Measurements from ENCODE around the gene ASPHD2. TPM values are rescaled to one million over a fixed set of nuclear protein-coding genes. Genes with fewer than 3 reads are reported as not detected.

ASPHD2 gene
- polyA plus RNA-seq, 1 of the 3 experiments (the other 2 are of a cell fraction) = 2.2 TPM

DNA sequence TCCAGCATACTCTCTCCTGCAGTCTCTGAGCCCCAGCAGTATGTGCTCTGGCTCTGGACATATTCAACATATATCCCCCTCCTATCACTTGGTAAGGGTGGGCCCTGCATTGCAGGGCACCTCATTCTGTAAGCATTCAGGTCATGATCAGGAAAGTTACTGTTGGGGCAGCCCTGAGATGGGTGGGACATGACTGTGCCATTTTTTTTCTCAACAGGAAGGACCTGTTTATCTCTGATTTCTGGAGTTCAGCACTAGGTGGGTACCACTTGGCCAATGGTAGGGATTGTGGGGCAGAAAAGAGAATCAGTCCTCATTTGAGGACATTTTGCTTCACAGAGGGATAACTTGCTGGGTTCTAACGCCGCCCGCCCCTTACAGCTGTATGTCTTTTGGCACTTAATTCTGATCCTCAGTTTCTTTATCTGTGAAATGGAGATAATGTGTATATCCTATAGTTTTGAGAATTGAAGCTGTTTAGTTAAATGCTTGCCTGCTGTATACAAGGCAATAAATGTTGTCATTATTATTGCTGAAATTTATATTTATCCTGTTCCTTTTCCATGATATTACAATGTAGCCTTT is 56.8 kb downstream of the ASPHD2 start (continued):
- no peak for TF ChIP-seq USF2 (IDR thresholded peaks at IDR 0.05; ENCODE audit: borderline replicate concordance, low read depth, low read length)
- no peak for TF ChIP-seq FOSL2 (IDR thresholded peaks at IDR 0.05; ENCODE audit: borderline replicate concordance, low read depth)

DNA sequence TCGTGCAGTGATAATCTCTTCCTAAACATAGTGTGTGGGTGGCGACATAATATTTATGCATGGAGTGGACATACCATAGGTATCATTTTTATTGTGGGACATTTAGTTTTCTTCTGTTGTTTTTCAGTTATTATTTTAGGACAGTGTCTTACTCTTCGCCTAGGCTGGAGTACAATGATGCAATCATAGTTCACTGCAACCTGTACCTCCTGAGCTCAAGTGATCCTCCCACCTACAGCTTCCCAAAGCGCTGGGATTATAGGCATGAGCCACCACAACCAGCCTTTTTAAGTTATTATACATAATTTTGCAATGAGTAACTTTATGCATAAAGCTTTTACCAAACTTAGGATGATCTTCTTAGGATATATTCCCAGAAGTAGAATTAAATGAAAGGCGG is 57.3 kb downstream of the ASPHD2 start:
- no peak overlapping the region for H3K4me3 ChIP-seq (ENCODE audit: low read depth in 2 of 2, low read length in 1 of 2)
- H3K27ac ChIP-seq (ENCODE audit: low read depth in 2 of 2, low read length in 1 of 2) = no peak overlapping the region
- no peak for TF ChIP-seq FOSL2 (IDR thresholded peaks at IDR 0.05; ENCODE audit: borderline replicate concordance, low read depth)
- H3K4me2 ChIP-seq = 0 out of 2 replicates have a peak overlapping the region, but pooled peaks have one; percentile 28
- no peaks in the 10 kb centered on the region for H3K27me3 ChIP-seq (ENCODE audit: insufficient read depth)
- H3K79me2 ChIP-seq (ENCODE audit: insufficient read depth) = peaks cover 54% of the 10 kb centered on the region
- no peaks in the 10 kb centered on the region for H3K9me2 ChIP-seq
- peaks cover 4 to 21% of the 10 kb centered on the region in 2 experiments; a peak in 3 of 4 replicates for H3K4me1 ChIP-seq (ENCODE audit: control insufficient read depth in 1 of 2, insufficient read depth in 2 of 2, low read depth in 1 of 2, low read length in 1 of 2)
- WGBS (ENCODE audit: low lambda C conversion rate) = 92% methylated on average over 5 of the region's 5 CpGs
- H3K9me3 ChIP-seq = no peaks in the 10 kb centered on the region
- ChIA-PET CTCF (no interaction called here), POLR2A (no interaction called here)
- H2AFZ ChIP-seq (ENCODE audit: low read depth) = no peak overlapping the region
- no peaks in the 10 kb centered on the region for H4K20me1 ChIP-seq (ENCODE audit: insufficient read depth)
- no peak overlapping the region for H3K9ac ChIP-seq
- no peak for DNase-seq
- H3F3A ChIP-seq (replicated peaks; ENCODE audit: insufficient read depth) = peaks cover 7% of the 10 kb centered on the region
- H3K36me3 ChIP-seq (replicated peaks in 1 of 2; ENCODE audit: control insufficient read depth in 1 of 2, insufficient read depth in 2 of 2, low read length in 1 of 2) = peaks cover 12 to 36% of the 10 kb centered on the region in 2 experiments

- Histone ChIP-seq H3K4me3 (ENCODE audit: low read depth in 2 of 2, low read length in 1 of 2) (no peak overlapping the region), H3F3A (replicated peaks; ENCODE audit: insufficient read depth) (peaks cover 7% of the 10 kb centered on the region), H3K9me2 (no peaks in the 10 kb centered on the region), H3K79me2 (ENCODE audit: insufficient read depth) (peaks cover 40% of the 10 kb centered on the region; the same call in 1 of the 2 replicates), H3K27me3 (ENCODE audit: insufficient read depth) (no peaks in the 10 kb centered on the region), H2AFZ (ENCODE audit: low read depth) (no peak overlapping the region), H3K36me3 (replicated peaks in 1 of 2; ENCODE audit: control insufficient read depth in 1 of 2, insufficient read depth in 2 of 2, low read length in 1 of 2) (peaks cover 21 to 49% of the 10 kb centered on the region in 2 experiments), H3K27ac (ENCODE audit: low read depth in 2 of 2, low read length in 1 of 2) (no peak overlapping the region), H3K9ac (no peak overlapping the region), H4K20me1 (ENCODE audit: insufficient read depth) (no peaks in the 10 kb centered on the region), H3K4me2 (no peak overlapping the region), H3K9me3 (no peaks in the 10 kb centered on the region), H3K4me1 (ENCODE audit: control insufficient read depth in 1 of 2, insufficient read depth in 2 of 2, low read depth in 1 of 2, low read length in 1 of 2) (peaks cover 0 to 11% of the 10 kb centered on the region in 2 experiments; a peak in 2 of 4 replicates)
- POLR2A ChIA-PET = no interaction called here
- WGBS (ENCODE audit: low lambda C conversion rate) = 61% methylated on average over 3 of the region's 3 CpGs
- no peak for TF ChIP-seq POLR2AphosphoS5 (IDR thresholded peaks at IDR 0.05; ENCODE audit: low read depth, low read length)
- no peak for TF ChIP-seq IRF3 (IDR thresholded peaks at IDR 0.05; ENCODE audit: low read depth, low read length)
- no peak for TF ChIP-seq YY1 (IDR thresholded peaks at IDR 0.05; ENCODE audit: low read depth)
- TF ChIP-seq GABPA (IDR thresholded peaks at IDR 0.05; ENCODE audit: low read depth) = no peak
- no peak for TF ChIP-seq MXI1 (IDR thresholded peaks at IDR 0.05; ENCODE audit: low read depth, low read length)
- no peak for TF ChIP-seq REST (IDR thresholded peaks at IDR 0.05; ENCODE audit: low read depth, low read length)
- TF ChIP-seq USF1 (IDR thresholded peaks at IDR 0.05; ENCODE audit: borderline replicate concordance, low read depth) = no peak
- TF ChIP-seq, protein P1, sequence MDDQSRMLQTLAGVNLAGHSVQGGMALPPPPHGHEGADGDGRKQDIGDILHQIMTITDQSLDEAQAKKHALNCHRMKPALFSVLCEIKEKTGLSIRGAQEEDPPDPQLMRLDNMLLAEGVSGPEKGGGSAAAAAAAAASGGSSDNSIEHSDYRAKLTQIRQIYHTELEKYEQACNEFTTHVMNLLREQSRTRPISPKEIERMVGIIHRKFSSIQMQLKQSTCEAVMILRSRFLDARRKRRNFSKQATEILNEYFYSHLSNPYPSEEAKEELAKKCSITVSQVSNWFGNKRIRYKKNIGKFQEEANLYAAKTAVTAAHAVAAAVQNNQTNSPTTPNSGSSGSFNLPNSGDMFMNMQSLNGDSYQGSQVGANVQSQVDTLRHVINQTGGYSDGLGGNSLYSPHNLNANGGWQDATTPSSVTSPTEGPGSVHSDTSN (IDR thresholded peaks at IDR 0.05) = no peak
- TF ChIP-seq MEF2A (IDR thresholded peaks at IDR 0.05; ENCODE audit: borderline replicate concordance, low read depth) = no peak
- no peak for TF ChIP-seq ELF1 (IDR thresholded peaks at IDR 0.05)
- TF ChIP-seq RFX5 (IDR thresholded peaks at IDR 0.05; ENCODE audit: low read length) = no peak
- no peak for TF ChIP-seq RCOR1 (IDR thresholded peaks at IDR 0.05; ENCODE audit: low read length)
- TF ChIP-seq SIN3A (IDR thresholded peaks at IDR 0.05; ENCODE audit: borderline replicate concordance, low read depth, low read length) = no peak
- DNase-seq = no peak
- CTCF ChIA-PET = interaction anchor here (1.0 kb wide), 1 partner anchor 14 kb away, joined by 3 read pairs; no protein-coding TSS in a partner anchor
These were observed 58.9 kb downstream of the ASPHD2 start for GRCh38 chr22:26487996-26488395.

All from SK-N-SH (cell line).